Activated naive CD8-positive, alpha-beta T cell treated with anti-CD3 and anti-CD28 coated beads, Interleukin-2, amount 50 U/mL, for 24 hours (primary cell): ENCODE data around the gene DNPEP.
"Not testable (repeated sequence)": the region's sequence is repeated elsewhere in the genome, so short reads cannot be mapped to it uniquely, and the experiment has no call there.

ENCODE experiments used
- ATAC-seq: fragments of 150-1000 bp; cut with Tn5 transposase; one replicate; pipeline ENCODE4 v1.10.0; 2021
- DNase-seq: peaks from one replicate; pipeline ENCODE4 v3.0.0; 2021
- H3K27ac Mint-ChIP-seq: one replicate; pipeline ENCODE4 v1.8.0; 2021; ENCODE audit warnings: mild to moderate bottlenecking, mixed read lengths
- H3K27me3 Mint-ChIP-seq: one replicate; pipeline ENCODE4 v1.8.0; 2021; ENCODE audit warnings: mixed read lengths
- H3K36me3 Mint-ChIP-seq: one replicate; pipeline ENCODE4 v1.8.0; 2021; ENCODE audit warnings: low read depth, mixed read lengths
- H3K4me1 Mint-ChIP-seq: one replicate; pipeline ENCODE4 v1.8.0; 2021; ENCODE audit warnings: mixed read lengths
- H3K4me3 Mint-ChIP-seq: one replicate; pipeline ENCODE4 v1.8.0; 2021; ENCODE audit warnings: mild to moderate bottlenecking, moderate library complexity, mixed read lengths
- H3K9me3 Mint-ChIP-seq: one replicate; pipeline ENCODE4 v1.8.0; 2021; ENCODE audit warnings: mixed read lengths

Gene DNPEP

GRCh38 chr2:219399716-219400478, 12.2 kb upstream of the DNPEP start:
- Mint-ChIP-seq H3K4me3 (no peak overlapping the region), H3K27ac (no peak overlapping the region), H3K9me3 (no peaks in the 10 kb centered on the region), H3K27me3 (no peaks in the 10 kb centered on the region), H3K4me1 (peaks cover 5% of the 10 kb centered on the region), H3K36me3 (no peaks in the 10 kb centered on the region)
- no peak for DNase-seq
- ATAC-seq = no peak

- no peaks in the 10 kb centered on the region for H3K9me3 Mint-ChIP-seq
- no peaks in the 10 kb centered on the region for H3K36me3 Mint-ChIP-seq
- no peak for DNase-seq
- peaks cover 5% of the 10 kb centered on the region for H3K4me1 Mint-ChIP-seq
- no peak overlapping the region for H3K4me3 Mint-ChIP-seq
- no peak for ATAC-seq
- no peak overlapping the region for H3K27ac Mint-ChIP-seq
- H3K27me3 Mint-ChIP-seq = no peaks in the 10 kb centered on the region
These were observed 11.1 kb upstream of the DNPEP start for GRCh38 chr2:219398721-219399363.

GRCh38 chr2:219396863-219397457, 9.2 kb upstream of the DNPEP start:
- ATAC-seq = no peak
- no peak for DNase-seq
- peaks cover 2% of the 10 kb centered on the region for H3K36me3 Mint-ChIP-seq
- peaks cover 5% of the 10 kb centered on the region for H3K4me1 Mint-ChIP-seq
- no peaks in the 10 kb centered on the region for H3K27me3 Mint-ChIP-seq
- H3K27ac Mint-ChIP-seq = no peak overlapping the region
- no peak overlapping the region for H3K4me3 Mint-ChIP-seq
- no peaks in the 10 kb centered on the region for H3K9me3 Mint-ChIP-seq

GRCh38 chr2:219395609-219396008, 7.9 kb upstream of the DNPEP start:
- ATAC-seq (no peak), DNase-seq (no peak)
- peaks cover 2% of the 10 kb centered on the region for H3K36me3 Mint-ChIP-seq
- no peaks in the 10 kb centered on the region for H3K9me3 Mint-ChIP-seq
- H3K4me1 Mint-ChIP-seq = peaks cover 5% of the 10 kb centered on the region
- H3K27me3 Mint-ChIP-seq = no peaks in the 10 kb centered on the region
- H3K27ac Mint-ChIP-seq = no peak overlapping the region
- no peak overlapping the region for H3K4me3 Mint-ChIP-seq

- not testable (repeated sequence) for H3K36me3 Mint-ChIP-seq, DNase-seq, ATAC-seq, H3K9me3 Mint-ChIP-seq, H3K27ac Mint-ChIP-seq, H3K4me3 Mint-ChIP-seq, H3K4me1 Mint-ChIP-seq, H3K27me3 Mint-ChIP-seq
These were observed 7.3 kb upstream of the DNPEP start for GRCh38 chr2:219395056-219395455.

- peaks cover 12% of the 10 kb centered on the region for H3K4me1 Mint-ChIP-seq
- H3K27ac Mint-ChIP-seq = no peak overlapping the region
- DNase-seq (no peak), ATAC-seq (no peak)
- H3K9me3 Mint-ChIP-seq = no peaks in the 10 kb centered on the region
- no peak overlapping the region for H3K4me3 Mint-ChIP-seq
- H3K36me3 Mint-ChIP-seq = peaks cover 2% of the 10 kb centered on the region
- no peaks in the 10 kb centered on the region for H3K27me3 Mint-ChIP-seq
These were observed 5.0 kb upstream of the DNPEP start for GRCh38 chr2:219392754-219393153.

- Mint-ChIP-seq H3K9me3 (no peaks in the 10 kb centered on the region), H3K4me1 (peaks cover 28% of the 10 kb centered on the region), H3K27me3 (no peaks in the 10 kb centered on the region), H3K4me3 (peak overlapping the region; percentile 67), H3K27ac (peak overlapping the region; percentile 38), H3K36me3 (peaks cover 23% of the 10 kb centered on the region)
- DNase-seq (no peak), ATAC-seq (no peak)
These were observed 1.1 kb upstream of the DNPEP start for GRCh38 chr2:219388907-219389156.

- Mint-ChIP-seq H3K9me3 (no peaks in the 10 kb centered on the region), H3K27me3 (no peaks in the 10 kb centered on the region), H3K36me3 (peaks cover 28% of the 10 kb centered on the region), H3K4me1 (peaks cover 28% of the 10 kb centered on the region), H3K27ac (no peak overlapping the region), H3K4me3 (peak overlapping the region; percentile 67)
- ATAC-seq = peak; percentile 77
- DNase-seq = peak; percentile 100
These were observed 602 bp upstream of the DNPEP start for GRCh38 chr2:219388121-219388906.

- Mint-ChIP-seq H3K4me1 (peaks cover 28% of the 10 kb centered on the region), H3K4me3 (peak overlapping the region; percentile 97), H3K27ac (peak overlapping the region; percentile 97), H3K27me3 (no peaks in the 10 kb centered on the region), H3K36me3 (peaks cover 34% of the 10 kb centered on the region), H3K9me3 (no peaks in the 10 kb centered on the region)
- no peak for ATAC-seq
- DNase-seq = no peak
These were observed 1.0 kb downstream of the DNPEP start for GRCh38 chr2:219386532-219387280.

- H3K36me3 Mint-ChIP-seq = peaks cover 36% of the 10 kb centered on the region
- H3K27ac Mint-ChIP-seq = no peak overlapping the region
- ATAC-seq (no peak), DNase-seq (no peak)
- H3K4me1 Mint-ChIP-seq = peaks cover 28% of the 10 kb centered on the region
- H3K27me3 Mint-ChIP-seq = no peaks in the 10 kb centered on the region
- peak overlapping the region; percentile 97 for H3K4me3 Mint-ChIP-seq
- no peaks in the 10 kb centered on the region for H3K9me3 Mint-ChIP-seq
These were observed 1.7 kb downstream of the DNPEP start for GRCh38 chr2:219385958-219386520.

GRCh38 chr2:219384859-219385258, 2.9 kb downstream of the DNPEP start:
- DNase-seq = no peak
- Mint-ChIP-seq H3K4me1 (peaks cover 28% of the 10 kb centered on the region), H3K36me3 (peaks cover 44% of the 10 kb centered on the region), H3K4me3 (no peak overlapping the region), H3K27ac (no peak overlapping the region), H3K9me3 (no peaks in the 10 kb centered on the region), H3K27me3 (no peaks in the 10 kb centered on the region)
- ATAC-seq = no peak

- ATAC-seq (no peak), DNase-seq (no peak)
- H3K27ac Mint-ChIP-seq = no peak overlapping the region
- H3K27me3 Mint-ChIP-seq = no peaks in the 10 kb centered on the region
- no peaks in the 10 kb centered on the region for H3K9me3 Mint-ChIP-seq
- no peak overlapping the region for H3K4me3 Mint-ChIP-seq
- peaks cover 28% of the 10 kb centered on the region for H3K4me1 Mint-ChIP-seq
- peaks cover 44% of the 10 kb centered on the region for H3K36me3 Mint-ChIP-seq
These were observed 3.5 kb downstream of the DNPEP start for GRCh38 chr2:219384083-219384713.

GRCh38 chr2:219381448-219381847, 6.3 kb downstream of the DNPEP start:
- Mint-ChIP-seq H3K9me3 (no peaks in the 10 kb centered on the region), H3K36me3 (peaks cover 56% of the 10 kb centered on the region), H3K27me3 (no peaks in the 10 kb centered on the region), H3K4me1 (peaks cover 12% of the 10 kb centered on the region), H3K27ac (no peak overlapping the region), H3K4me3 (no peak overlapping the region)
- ATAC-seq (no peak), DNase-seq (no peak)

GRCh38 chr2:219380926-219381325, 6.8 kb downstream of the DNPEP start:
- H3K4me1 Mint-ChIP-seq = peaks cover 6% of the 10 kb centered on the region
- DNase-seq (no peak), ATAC-seq (no peak)
- peaks cover 54% of the 10 kb centered on the region for H3K36me3 Mint-ChIP-seq
- H3K27me3 Mint-ChIP-seq = no peaks in the 10 kb centered on the region
- H3K9me3 Mint-ChIP-seq = no peaks in the 10 kb centered on the region
- no peak overlapping the region for H3K27ac Mint-ChIP-seq
- H3K4me3 Mint-ChIP-seq = no peak overlapping the region
